Measurements from ENCODE around the gene ADAT1. TPM values are rescaled to one million over a fixed set of nuclear protein-coding genes. Genes with fewer than 3 reads are reported as not detected.
"Not testable (repeated sequence)": the region's sequence is repeated elsewhere in the genome, so short reads cannot be mapped to it uniquely, and the experiment has no call there.

The ADAT1 gene
- total RNA-seq, 3 donors from 2014 or later, result 30.1 to 74.9 (median 62.3) TPM

- Histone ChIP-seq H3K27ac (no peak overlapping the region), H3K9me3 (no peaks in the 10 kb centered on the region), H3K4me1 (no peaks in the 10 kb centered on the region), H3K4me3 (no peak overlapping the region), H3K27me3 (no peaks in the 10 kb centered on the region), H3K36me3 (peaks cover 12% of the 10 kb centered on the region)
- no peak for TF ChIP-seq POLR2AphosphoS5 (IDR thresholded peaks at IDR 0.05)
- TF ChIP-seq CTCF (IDR thresholded peaks at IDR 0.05), result no peak
- TF ChIP-seq POLR2A (IDR thresholded peaks at IDR 0.05), result no peak
- DNase-seq (ENCODE audit: low spot score in 2 of 2), result no peak
- intact Hi-C loops (cut with DNase I; ENCODE audit: low total_unique reads), result no loop called here
Observed at GRCh38 chr16:75599452-75600277, 23.4 kb downstream of the ADAT1 start.

- Histone ChIP-seq H3K9me3 (no peaks in the 10 kb centered on the region), H3K4me3 (no peak overlapping the region), H3K36me3 (no peaks in the 10 kb centered on the region), H3K4me1 (no peaks in the 10 kb centered on the region), H3K27ac (peak overlapping the region in 1 of 2 donors; percentile 34), H3K27me3 (no peaks in the 10 kb centered on the region)
- TF ChIP-seq CTCF (IDR thresholded peaks at IDR 0.05) (no peak), POLR2A (IDR thresholded peaks at IDR 0.05) (no peak), POLR2AphosphoS5 (IDR thresholded peaks at IDR 0.05) (no peak)
- DNase-seq (ENCODE audit: low spot score in 2 of 2), result no peak
- intact Hi-C loops (cut with DNase I; ENCODE audit: low total_unique reads), result no loop called here
Observed at GRCh38 chr16:75593825-75594820, 29.0 kb downstream of the ADAT1 start.

- Histone ChIP-seq H3K9me3 (no peaks in the 10 kb centered on the region), H3K27ac (no peak overlapping the region), H3K4me1 (no peaks in the 10 kb centered on the region), H3K27me3 (no peaks in the 10 kb centered on the region), H3K36me3 (no peaks in the 10 kb centered on the region), H3K4me3 (no peak overlapping the region)
- TF ChIP-seq POLR2AphosphoS5 (IDR thresholded peaks at IDR 0.05), result no peak
- no peak for TF ChIP-seq POLR2A (IDR thresholded peaks at IDR 0.05)
- no peak for TF ChIP-seq CTCF (IDR thresholded peaks at IDR 0.05)
- intact Hi-C loops (cut with DNase I; ENCODE audit: low total_unique reads), result no loop called here
- DNase-seq (ENCODE audit: low spot score in 2 of 2), result no peak
Observed at GRCh38 chr16:75593308-75593707, 29.8 kb downstream of the ADAT1 start.

DNA sequence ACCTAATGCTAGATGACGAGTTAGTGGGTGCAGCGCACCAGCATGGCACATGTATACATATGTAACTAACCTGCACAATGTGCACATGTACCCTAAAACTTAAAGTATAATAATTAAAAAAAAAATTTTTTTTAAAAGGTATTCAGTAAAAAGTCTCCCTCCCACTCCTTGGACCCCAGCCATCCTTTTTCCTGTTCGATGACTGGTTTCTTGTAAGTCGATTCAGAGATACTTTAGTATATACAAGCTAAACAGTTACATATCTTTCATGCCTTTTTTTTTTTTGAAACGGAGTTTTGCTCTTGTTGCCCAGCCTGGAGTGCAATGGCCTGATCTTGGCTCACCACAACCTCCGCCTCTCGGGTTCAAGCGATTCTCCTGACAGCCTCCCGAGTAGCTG lies 31.2 kb downstream of the ADAT1 start:
- H3K27me3 ChIP-seq; H3K36me3 ChIP-seq; H3K9me3 ChIP-seq; H3K4me1 ChIP-seq; DNase-seq (ENCODE audit: low spot score in 2 of 2); H3K4me3 ChIP-seq; intact Hi-C loops (cut with DNase I; ENCODE audit: low total_unique reads); H3K27ac ChIP-seq: not testable (repeated sequence)

DNA sequence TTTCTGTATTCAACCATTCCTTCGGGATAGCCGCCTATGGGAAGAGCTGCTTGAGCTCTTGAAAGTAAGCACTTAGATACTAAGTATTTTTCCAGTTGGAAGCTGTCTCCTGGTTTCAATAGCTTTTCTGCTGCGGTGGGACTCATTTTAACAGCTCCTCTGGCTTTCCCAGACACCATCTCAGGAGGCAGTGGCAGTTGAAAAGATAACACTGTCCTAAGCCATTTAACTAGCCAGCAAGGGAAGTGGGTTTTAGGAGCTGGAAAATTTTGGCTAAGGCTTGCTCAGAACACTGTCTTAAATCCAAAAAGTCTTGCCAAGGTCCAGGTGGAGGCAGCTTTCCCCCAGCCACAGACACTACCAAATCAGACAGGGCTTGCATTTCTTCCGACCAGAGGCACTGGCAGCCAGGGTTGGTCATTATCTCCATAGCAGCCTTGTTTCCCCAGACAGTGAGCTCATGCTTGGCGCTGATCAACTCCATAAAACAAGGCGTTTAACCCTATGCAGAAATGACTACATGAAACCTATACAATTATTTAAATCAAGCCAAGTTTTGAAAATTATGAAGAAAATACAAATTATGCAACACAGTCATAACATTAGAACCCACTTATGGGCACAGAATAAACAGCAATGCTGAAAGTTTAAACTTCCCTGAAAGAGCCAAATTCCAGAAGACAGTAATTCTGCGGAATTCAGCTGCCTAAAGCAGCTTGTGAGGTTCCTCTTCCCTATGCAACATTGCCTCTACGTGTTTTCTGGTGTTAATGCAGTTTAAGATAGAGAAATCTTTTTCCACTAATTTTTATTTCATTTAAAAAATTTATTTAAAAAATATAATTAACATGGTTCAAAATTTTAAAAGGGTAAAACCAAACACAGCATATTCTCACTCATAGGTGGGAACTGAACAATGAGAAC lies 31.9 kb downstream of the ADAT1 start:
- Histone ChIP-seq H3K27me3 (no peaks in the 10 kb centered on the region), H3K27ac (peak overlapping the region; percentile 56 to 82), H3K9me3 (no peaks in the 10 kb centered on the region), H3K36me3 (no peaks in the 10 kb centered on the region), H3K4me1 (no peaks in the 10 kb centered on the region), H3K4me3 (no peak overlapping the region)
- TF ChIP-seq CTCF (IDR thresholded peaks at IDR 0.05) (no peak), POLR2A (IDR thresholded peaks at IDR 0.05) (no peak), POLR2AphosphoS5 (IDR thresholded peaks at IDR 0.05) (no peak)
- intact Hi-C loops (cut with DNase I; ENCODE audit: low total_unique reads), result no loop called here
- DNase-seq (ENCODE audit: low spot score in 2 of 2), result peak in 1 of 2 donors; percentile 33

All from breast epithelium (tissue), 4 donors.